K562 (cell line): ENCODE results near the gene WWOX. TPM values are rescaled to one million over a fixed set of nuclear protein-coding genes. Genes with fewer than 3 reads are reported as not detected.

ENCODE experiments used
- ATAC-seq: fragments of 200-7000 bp; cut with Tn5 transposase; 3 replicates; pipeline ENCODE4 v1.9.1; 2020; ENCODE audit warnings: moderate library complexity
- BruUV-seq: library from RNA; stranded (reverse); fragments of 400-500 nt; replicated peaks from 2 replicates; lab custom pipeline; 2021; lab: Mats Ljungman, UMichigan
- CTCF ChIA-PET: fragments of 300-600 bp; formaldehyde crosslinking; extraction: SDS; loops from one replicate; lab custom pipeline; 2021; ENCODE audit warnings: low intra/inter-chr PET ratio; lab: Yijun Ruan, JAX
- POLR2A ChIA-PET: fragments of 300-600, 350-650 bp; sonication (Branson Sonifier 250); formaldehyde crosslinking; extraction: SDS; loops from one replicate; lab custom pipeline; 2021; ENCODE audit warnings: antibody characterized with exemption, inconsistent platforms; lab: Yijun Ruan, JAX
- DNase-seq, 4 experiments: peaks; one replicate each; pipeline versions ENCODE4 v3.0.0 to v3.0.0-alpha.2; 2011 to 2018; ENCODE audit warnings: low spot score in 3 of 4, mixed read lengths in 3 of 4; ENCODE audit errors: extremely low read depth in 1 of 4
- FAIRE-seq: peaks from 2 replicates; lab custom pipeline; 2011; peaks lifted over from hg19 to GRCh38; lab: Jason Lieb, UNC
- H2AFZ ChIP-seq: 2 replicates; pipeline ENCODE4 v1.6.0; 2011; ENCODE audit warnings: low read depth, low read length, control low read depth, inconsistent platforms
- H3K27ac ChIP-seq: fragments of 200-600 bp; 3 replicates; pipeline ENCODE4 v1.8.0; 2011; ENCODE audit warnings: low read depth, mild to moderate bottlenecking, control low read depth, inconsistent platforms, low read length, moderate library complexity, mixed read lengths; ENCODE audit errors: extremely low read depth
- H3K27me3 ChIP-seq, 2 experiments: fragments of 300-600 bp in 1 of 2; 2 replicates in 1 of 2; 3 replicates in 1 of 2; pipeline versions ENCODE4 v1.6.0 to v1.8.0; 2011; ENCODE audit warnings: inconsistent platforms in 2 of 2, low read length in 2 of 2, mild to moderate bottlenecking in 1 of 2, mixed read lengths in 1 of 2, moderate library complexity in 1 of 2; ENCODE audit not compliant: control insufficient read depth in 2 of 2, insufficient read depth in 2 of 2
- H3K36me3 ChIP-seq: fragments of 300-600 bp; 3 replicates; pipeline ENCODE4 v1.8.0; 2011; ENCODE audit warnings: mild to moderate bottlenecking, low read length, inconsistent platforms; ENCODE audit not compliant: control insufficient read depth, insufficient read depth
- H3K4me1 ChIP-seq, 2 experiments: fragments of 200-600 bp in 1 of 2; replicated peaks in 1 of 2; 2 replicates in 1 of 2; 3 replicates in 1 of 2; pipeline versions ENCODE4 v1.5.1 to v1.8.0; 2011; ENCODE audit warnings: inconsistent platforms in 2 of 2, low read length in 2 of 2, mild to moderate bottlenecking in 1 of 2, mixed read lengths in 1 of 2, moderate library complexity in 1 of 2; ENCODE audit not compliant: control insufficient read depth in 2 of 2, insufficient read depth in 2 of 2
- H3K4me2 ChIP-seq: 2 replicates; pipeline ENCODE4 v1.6.1; 2011; ENCODE audit warnings: low read length, control low read depth, inconsistent platforms, mixed read lengths; ENCODE audit not compliant: insufficient read depth
- H3K4me3 ChIP-seq: fragments of 200-600 bp; sonication (generic), shearing (Covaris generic); 2 replicates; pipeline ENCODE4 v1.5.1; 2016; ENCODE audit warnings: control low read depth, inconsistent platforms
- H3K79me2 ChIP-seq: fragments of 200-600 bp; 3 replicates; pipeline ENCODE4 v1.8.0; 2011; ENCODE audit warnings: low read length, inconsistent platforms; ENCODE audit not compliant: control insufficient read depth, insufficient read depth
- H3K9ac ChIP-seq, 2 experiments: 2 replicates each; pipeline versions ENCODE4 v1.6.0 to v1.6.1; 2011; ENCODE audit warnings: low read depth in 2 of 2, low read length in 2 of 2, control low read depth in 1 of 2, inconsistent platforms in 1 of 2, mild to moderate bottlenecking in 1 of 2, mixed read lengths in 1 of 2; ENCODE audit not compliant: insufficient read depth in 1 of 2
- H3K9me1 ChIP-seq: one replicate; pipeline ENCODE4 v1.6.0; 2011; ENCODE audit warnings: inconsistent platforms, mild to moderate bottlenecking, low read length, moderate library complexity; ENCODE audit not compliant: control insufficient read depth, insufficient read depth
- H3K9me3 ChIP-seq: replicated peaks from 2 replicates; pipeline ENCODE4 v1.5.1; 2011; ENCODE audit warnings: low read depth, low read length, inconsistent platforms; ENCODE audit not compliant: control insufficient read depth, insufficient read depth
- H4K20me1 ChIP-seq: replicated peaks from 2 replicates; pipeline ENCODE4 v1.6.1; 2011; ENCODE audit warnings: low read length, inconsistent platforms, mixed read lengths; ENCODE audit not compliant: control insufficient read depth, insufficient read depth
- ASH1L ChIP-seq: fragments of 450-650 bp; IDR thresholded peaks from 2 replicates; pipeline ENCODE4 v1.6.1; 2018; ENCODE audit warnings: borderline replicate concordance, mild to moderate bottlenecking, low read depth; ENCODE audit not compliant: partially characterized antibody
- CBFB ChIP-seq: sonication (generic); formaldehyde crosslinking; IDR thresholded peaks from 2 replicates; pipeline ENCODE4 v1.4.0; 2020; ENCODE audit warnings: mild to moderate bottlenecking, missing genetic modification reagents
- HCFC1 ChIP-seq: IDR thresholded peaks from 2 replicates; pipeline ENCODE4 v1.6.1; 2012; ENCODE audit warnings: low read depth, low read length, improper control_type of control experiment
- MAFK ChIP-seq: IDR thresholded peaks from 2 replicates; pipeline ENCODE4 v1.6.1; 2011; ENCODE audit warnings: low read length, improper control_type of control experiment
- MTA1 ChIP-seq: fragments of 450-650 bp; IDR thresholded peaks from 2 replicates; pipeline ENCODE4 v1.6.1; 2017; ENCODE audit warnings: borderline replicate concordance
- PTRF ChIP-seq: fragments of 450-650 bp; IDR thresholded peaks from 2 replicates; pipeline ENCODE4 v1.6.1; 2016; ENCODE audit warnings: mild to moderate bottlenecking, missing genetic modification characterization, missing compliant biosample characterization
- RBM14 ChIP-seq: fragments of 200-400 bp; formaldehyde crosslinking; IDR thresholded peaks from 2 replicates; pipeline ENCODE4 v1.6.1; 2018; ENCODE audit warnings: low read depth, mild to moderate bottlenecking, low read length, moderate library complexity, borderline replicate concordance; ENCODE audit not compliant: insufficient read depth
- SMARCC2 ChIP-seq: fragments of 450-650 bp; IDR thresholded peaks from 2 replicates; pipeline ENCODE4 v1.6.1; 2017; ENCODE audit warnings: antibody characterized with exemption, moderate library complexity, mild to moderate bottlenecking, low read depth
- SOX6 ChIP-seq: fragments of 450-650 bp; IDR thresholded peaks from 2 replicates; pipeline ENCODE4 v1.6.1; 2014; ENCODE audit warnings: mild to moderate bottlenecking
- U2AF2 ChIP-seq: fragments of 200-400 bp; formaldehyde crosslinking; optimal IDR thresholded peaks from 2 replicates; pipeline ENCODE3; 2017; ENCODE audit warnings: low read depth, mild to moderate bottlenecking, low read length
- ZBTB7A ChIP-seq: IDR thresholded peaks from 2 replicates; pipeline ENCODE4 v1.6.1; 2011; ENCODE audit warnings: low read depth, mild to moderate bottlenecking, low read length, moderate library complexity, borderline replicate concordance; ENCODE audit not compliant: control insufficient read depth
- ZNF212 ChIP-seq: fragments of 450-650 bp; formaldehyde crosslinking; IDR thresholded peaks from 2 replicates; pipeline ENCODE4 v1.4.0; 2020; ENCODE audit warnings: mild to moderate bottlenecking
- ZNF586 ChIP-seq: fragments of 450-650 bp; formaldehyde crosslinking; conservative IDR thresholded peaks from 2 replicates; pipeline ENCODE4 v1.4.0; 2020; ENCODE audit warnings: mild to moderate bottlenecking, moderate library complexity
- WGBS: fragments of 100-300 bp; shearing (Covaris generic); methylation state at CpG from one replicate; pipeline ENCODE4 v1.1.6; 2016; ENCODE audit warnings: low coverage, mixed read lengths; ENCODE audit not compliant: insufficient coverage; ENCODE audit errors: missing lambda C conversion rate; 5-methylcytosine and 5-hydroxymethylcytosine counted together
- in situ Hi-C: fragments of 300-500 bp; cut with MboI; formaldehyde crosslinking; loops from 4 replicates; pipeline ENCODE4 v1.15.0; 2018; ENCODE audit warnings: inconsistent platforms, mixed read lengths
- intact Hi-C: fragments of 100-400 bp; cut with micrococcal nuclease; formaldehyde crosslinking; loops from 2 replicates; pipeline ENCODE4 v1.14.2; 2022
- polyA plus RNA-seq, 8 experiments: library from polyadenylated mRNA; depleted of rRNA in 4 of 8; stranded (reverse) in 5 of 8; unstranded in 3 of 8; fragments of >200 nt; fragmentation: Nextera tagmentation in 2 of 8; fragmentation: Illumina TruSeq in 1 of 8; extraction: Ambion mirVana in 2 of 8; extraction: Trizol in 1 of 8; gene quantifications; 2 replicates each; pipeline versions ENCODE4 v1.2.1 to v1.2.3, GENCODE V29; 2011 to 2014; ENCODE audit warnings: inconsistent platforms in 1 of 8, missing spikeins in 1 of 8
- total RNA-seq, 7 experiments: library from RNA; depleted of rRNA in 6 of 7; stranded (reverse); fragments of >200 nt in 6 of 7; fragmentation: Illumina TruSeq in 2 of 7; extraction: Trizol in 2 of 7; gene quantifications; 2 replicates each; pipeline versions ENCODE4 v1.2.1 to v1.2.3, GENCODE V29; 2011 to 2021; ENCODE audit warnings: low replicate concordance in 1 of 7

The WWOX gene
- total and polyA plus RNA-seq, 9 of the 15 experiments (the other 6 are each of a cell fraction or from before 2014, with no cell fraction given): 1.6 to 22.7 (median 8.1) TPM

GRCh38 chr16:78639775-78640174 lies 540.3 kb downstream of the WWOX start:
- H3K79me2 ChIP-seq: no peaks in the 10 kb centered on the region
- H3K4me2 ChIP-seq: no peak overlapping the region
- H3K9me3 ChIP-seq: no peaks in the 10 kb centered on the region
- POLR2A ChIA-PET: interaction anchor here (0.5 kb wide), 1 partner anchor 65 kb away, joined by 4 read pairs; no protein-coding TSS in a partner anchor
- H3K27me3 ChIP-seq: peaks cover 27 to 36% of the 10 kb centered on the region in 2 experiments
- H3K36me3 ChIP-seq: no peaks in the 10 kb centered on the region; the same call in 2 of the 3 replicates
- intact Hi-C loops: no loop called here
- no peak overlapping the region for H3K27ac ChIP-seq
- FAIRE-seq (no peak), ATAC-seq (no peak), DNase-seq (no peak)
- in situ Hi-C loops: no loop called here
- no peaks in the 10 kb centered on the region for H3K4me1 ChIP-seq
- H2AFZ ChIP-seq: no peak overlapping the region
- WGBS: 4% methylated on average over 3 of the region's 3 CpGs
- CTCF ChIA-PET: no interaction called here
- no peak overlapping the region for H3K4me3 ChIP-seq
- no TSS peak for BruUV-seq
- no peak overlapping the region for H3K9ac ChIP-seq
- no peaks in the 10 kb centered on the region for H3K9me1 ChIP-seq
- TF ChIP-seq PTRF (no peak), HCFC1 (no peak), CBFB (CRISPR knock-in tag) (no peak), RBM14 (no peak), U2AF2 (no peak), ZBTB7A (no peak), ASH1L (no peak), ZNF586 (CRISPR knock-in tag) (no peak), MAFK (no peak), ZNF212 (CRISPR knock-in tag) (no peak), SMARCC2 (no peak), SOX6 (no peak), MTA1 (no peak)
- no peaks in the 10 kb centered on the region; the same call in 1 of the 2 replicates for H4K20me1 ChIP-seq
